Retinal pigment epithelial cell (primary cell): ENCODE data around the gene KRT28.
A peak's percentile ranks its signal among the peaks of the same experiment; 100 is the strongest.

Experiments
- DNase-seq: peaks from one replicate; pipeline ENCODE4 v3.0.0-alpha.2; 2010; ENCODE audit warnings: low read depth
- H3K4me3 ChIP-seq: 2 replicates; pipeline ENCODE4 v1.5.1; 2011; ENCODE audit warnings: mild to moderate bottlenecking, low read length, control low read depth, moderate library complexity
- TF ChIP-seq, protein P1 (sequence below): conservative IDR thresholded peaks from 2 replicates; pipeline ENCODE4 v1.5.1; 2011; ENCODE audit warnings: low read depth, low read length, control low read depth, inconsistent platforms

KRT28 gene

DNA sequence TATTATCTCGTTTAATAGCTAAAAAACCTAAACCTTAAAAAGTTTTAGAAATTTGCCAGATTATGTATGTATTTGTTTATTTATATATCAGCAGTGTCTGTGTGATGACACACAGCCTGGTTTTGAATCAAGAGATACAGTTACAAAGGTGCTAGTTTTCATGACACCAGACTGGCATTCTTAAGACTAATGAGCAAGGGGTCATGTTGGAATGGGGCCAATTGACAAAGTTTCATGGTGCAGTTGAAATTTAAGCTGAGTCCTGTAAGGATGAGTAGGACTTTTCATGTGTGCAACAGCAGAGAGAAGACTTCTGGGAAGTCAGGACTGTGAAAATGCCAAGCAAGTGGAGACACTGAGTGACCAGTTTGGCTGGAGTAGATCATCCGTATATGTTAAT lies 25.8 kb upstream of the KRT28 start:
- no peak overlapping the region for H3K4me3 ChIP-seq
- no peak for DNase-seq
- TF ChIP-seq, protein P1, sequence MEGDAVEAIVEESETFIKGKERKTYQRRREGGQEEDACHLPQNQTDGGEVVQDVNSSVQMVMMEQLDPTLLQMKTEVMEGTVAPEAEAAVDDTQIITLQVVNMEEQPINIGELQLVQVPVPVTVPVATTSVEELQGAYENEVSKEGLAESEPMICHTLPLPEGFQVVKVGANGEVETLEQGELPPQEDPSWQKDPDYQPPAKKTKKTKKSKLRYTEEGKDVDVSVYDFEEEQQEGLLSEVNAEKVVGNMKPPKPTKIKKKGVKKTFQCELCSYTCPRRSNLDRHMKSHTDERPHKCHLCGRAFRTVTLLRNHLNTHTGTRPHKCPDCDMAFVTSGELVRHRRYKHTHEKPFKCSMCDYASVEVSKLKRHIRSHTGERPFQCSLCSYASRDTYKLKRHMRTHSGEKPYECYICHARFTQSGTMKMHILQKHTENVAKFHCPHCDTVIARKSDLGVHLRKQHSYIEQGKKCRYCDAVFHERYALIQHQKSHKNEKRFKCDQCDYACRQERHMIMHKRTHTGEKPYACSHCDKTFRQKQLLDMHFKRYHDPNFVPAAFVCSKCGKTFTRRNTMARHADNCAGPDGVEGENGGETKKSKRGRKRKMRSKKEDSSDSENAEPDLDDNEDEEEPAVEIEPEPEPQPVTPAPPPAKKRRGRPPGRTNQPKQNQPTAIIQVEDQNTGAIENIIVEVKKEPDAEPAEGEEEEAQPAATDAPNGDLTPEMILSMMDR, result no peak

DNA sequence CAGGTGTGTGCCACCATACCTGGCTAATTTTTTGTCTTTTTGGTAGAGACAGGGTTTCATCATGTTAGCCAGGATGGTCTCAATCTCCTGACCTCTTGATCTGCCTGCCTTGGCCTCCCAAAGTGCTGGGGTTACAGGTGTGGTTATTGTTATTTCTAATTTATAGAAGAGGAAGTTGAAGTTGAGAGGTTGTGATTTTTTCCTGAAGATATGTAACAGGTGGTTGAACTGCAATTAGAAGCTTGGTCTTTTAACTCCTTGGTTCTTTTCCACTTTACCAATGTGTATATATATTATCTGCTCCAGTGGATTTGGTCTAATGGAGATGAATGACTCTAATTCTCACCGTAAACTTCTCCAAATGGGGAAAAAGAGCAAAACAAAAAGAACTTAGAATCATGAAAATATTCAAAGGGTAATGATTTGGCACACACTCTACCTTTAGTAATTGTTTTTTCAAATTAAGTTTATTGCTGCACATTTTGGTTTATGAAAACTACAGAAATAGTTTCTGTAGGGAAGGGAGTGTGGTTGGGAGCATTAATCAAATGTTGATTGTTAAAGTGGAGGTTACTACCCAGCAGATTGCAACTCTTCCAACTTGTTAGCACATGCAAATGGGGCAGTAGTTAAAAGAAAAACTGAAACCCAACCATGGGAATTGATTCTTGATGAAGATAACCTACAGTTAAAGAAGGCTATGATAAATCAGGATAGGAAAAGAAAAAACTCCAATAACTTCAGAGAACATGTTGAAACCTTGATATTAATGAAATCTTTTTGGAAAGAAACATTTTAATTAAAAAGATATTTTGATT lies 24.5 kb upstream of the KRT28 start:
- no peak for DNase-seq
- TF ChIP-seq, protein P1, result no peak
- H3K4me3 ChIP-seq, result no peak overlapping the region

DNA sequence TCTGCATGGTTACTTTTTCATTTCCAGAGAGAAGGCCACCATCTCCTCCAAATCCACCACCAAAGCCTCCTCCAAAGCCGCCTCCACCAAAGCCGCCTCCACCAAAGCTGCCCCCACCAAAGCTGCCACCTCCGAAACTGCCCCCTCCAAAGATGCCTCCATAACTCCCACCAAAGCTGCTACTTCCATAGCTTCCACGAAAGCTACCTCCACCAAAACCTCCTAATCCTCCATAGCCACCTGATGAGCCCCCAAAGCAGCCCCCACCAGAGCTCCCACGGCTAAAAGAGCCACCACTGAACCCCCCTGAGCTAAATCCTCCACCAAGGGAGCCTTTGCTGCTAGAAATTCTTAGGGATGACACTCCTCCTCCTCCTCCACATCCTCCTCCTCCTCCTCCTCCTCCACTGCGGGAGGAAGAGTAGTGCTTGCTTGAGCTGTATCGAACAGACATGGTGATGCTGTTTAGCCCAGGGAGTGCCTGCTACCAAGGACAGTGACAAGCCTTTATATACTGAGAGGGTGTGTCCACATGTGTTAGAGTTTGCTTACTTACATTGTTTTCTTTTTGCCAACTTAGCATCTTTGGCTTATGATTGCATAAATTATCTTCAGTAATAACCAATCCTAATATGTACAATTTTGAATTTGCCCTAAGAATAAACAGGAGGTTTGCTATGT lies 22.5 kb upstream of the KRT28 start, which contains the start of gene KRT10:
Gene KRT10 (minus strand): TSS at position 483 of the 681 bp plus-strand sequence. CDS start 29 bp downstream, at position 454.
- DNase-seq, result no peak
- no peak within 1 kb of the TSS for H3K4me3 ChIP-seq
- TF ChIP-seq, protein P1, result no peak

DNA sequence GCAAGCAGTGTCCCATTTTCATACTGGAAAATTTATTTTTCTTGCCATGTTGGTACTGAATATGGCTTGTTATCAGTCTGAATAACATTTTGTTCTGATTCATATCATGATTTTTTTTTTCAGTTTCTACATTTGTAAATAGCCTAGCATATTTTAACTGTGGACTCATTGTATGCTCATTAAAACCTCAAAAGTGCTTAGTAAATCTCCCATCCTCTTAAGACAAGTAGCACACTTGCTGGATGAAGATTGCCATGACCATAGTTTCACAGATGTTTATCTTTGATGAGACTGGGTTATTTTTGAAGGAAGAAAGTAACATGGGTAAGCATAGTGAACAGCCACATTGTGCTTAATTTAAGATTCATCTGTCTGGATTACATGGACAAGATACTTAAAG lies 21.8 kb upstream of the KRT28 start:
- H3K4me3 ChIP-seq, result no peak overlapping the region
- TF ChIP-seq, protein P1, result no peak
- DNase-seq, result no peak

DNA sequence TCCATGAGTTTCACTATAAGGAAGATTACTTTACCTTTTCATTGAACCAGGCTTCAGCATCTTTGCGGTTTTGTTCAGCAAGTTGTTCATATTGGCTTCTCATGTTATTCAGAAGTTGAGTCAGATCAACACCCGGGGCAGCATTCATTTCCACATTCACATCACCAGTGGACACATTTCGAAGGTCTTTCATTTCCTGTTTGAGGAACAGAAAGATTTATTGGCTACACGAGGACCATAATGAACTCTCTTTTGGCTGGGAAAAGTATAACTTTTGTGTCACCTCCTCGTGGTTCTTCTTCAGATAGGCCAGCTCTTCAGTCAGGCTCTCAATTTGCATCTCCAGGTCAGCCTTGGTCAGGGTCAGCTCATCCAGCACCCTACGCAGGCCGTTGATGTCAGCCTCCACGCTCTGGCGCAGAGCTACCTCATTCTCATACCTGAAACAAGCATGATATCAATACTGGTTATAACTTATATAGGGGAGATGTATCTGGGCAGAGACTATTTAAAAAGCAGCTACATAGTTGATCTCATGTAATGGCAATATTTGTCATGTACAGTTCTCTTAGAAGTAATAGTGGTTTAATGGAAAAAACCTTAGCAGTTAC lies 20.6 kb upstream of the KRT28 start:
- H3K4me3 ChIP-seq, result no peak overlapping the region
- DNase-seq, result no peak
- TF ChIP-seq, protein P1, result no peak

DNA sequence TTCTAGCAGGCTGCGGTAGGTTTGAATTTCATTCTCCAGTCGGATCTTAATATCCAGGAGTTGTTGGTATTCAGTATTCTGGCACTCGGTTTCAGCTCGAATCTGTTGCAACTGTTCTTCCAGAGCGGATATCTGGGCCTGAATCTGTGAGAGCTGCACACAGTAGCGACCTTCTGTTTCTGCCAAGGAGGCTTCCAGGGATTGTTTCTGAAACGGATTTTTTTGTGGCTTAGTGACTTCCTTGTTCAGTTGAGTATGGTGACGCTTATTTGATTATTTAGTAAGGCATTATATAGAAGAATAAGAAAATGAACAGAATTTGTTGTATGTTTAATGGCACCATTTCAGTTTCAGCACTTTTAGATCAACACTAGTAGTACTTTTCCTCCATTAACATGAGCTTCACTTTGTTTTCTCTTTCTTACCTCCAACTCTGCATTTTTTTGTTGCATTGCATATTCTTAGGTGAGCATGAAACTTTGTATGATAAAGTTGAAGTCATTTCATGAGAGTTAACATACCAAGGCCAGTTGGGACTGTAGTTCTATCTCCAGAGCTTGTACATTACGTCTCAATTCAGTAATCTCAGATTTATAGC lies 19.9 kb upstream of the KRT28 start:
- no peak for DNase-seq

More for the DNA sequence above, 19.9 kb upstream of the KRT28 start:
- H3K4me3 ChIP-seq, result peak overlapping the region; percentile 84
- TF ChIP-seq, protein P1, result no peak
